ENCODE results near the gene ATP10B.

DNA sequence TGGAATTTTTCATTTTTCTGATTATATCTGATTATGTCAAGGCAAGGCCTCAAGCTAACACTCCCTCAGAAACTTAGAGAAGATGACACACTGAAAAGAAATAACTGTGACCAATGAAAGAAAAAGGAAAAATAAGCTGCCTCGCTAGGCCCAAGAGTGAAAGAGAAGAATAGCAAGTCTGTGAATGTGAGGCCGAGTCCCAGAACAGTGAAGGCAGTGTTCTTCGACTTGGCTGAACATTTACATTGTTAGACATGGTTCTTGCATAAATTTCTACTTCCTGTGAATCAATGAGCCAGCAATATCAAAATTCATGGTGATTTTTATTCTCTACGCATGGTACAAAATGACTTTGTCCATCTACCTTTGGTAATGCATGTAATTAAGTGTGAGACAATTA is at the start of gene ATP10B:
- TF ChIP-seq, protein P1, sequence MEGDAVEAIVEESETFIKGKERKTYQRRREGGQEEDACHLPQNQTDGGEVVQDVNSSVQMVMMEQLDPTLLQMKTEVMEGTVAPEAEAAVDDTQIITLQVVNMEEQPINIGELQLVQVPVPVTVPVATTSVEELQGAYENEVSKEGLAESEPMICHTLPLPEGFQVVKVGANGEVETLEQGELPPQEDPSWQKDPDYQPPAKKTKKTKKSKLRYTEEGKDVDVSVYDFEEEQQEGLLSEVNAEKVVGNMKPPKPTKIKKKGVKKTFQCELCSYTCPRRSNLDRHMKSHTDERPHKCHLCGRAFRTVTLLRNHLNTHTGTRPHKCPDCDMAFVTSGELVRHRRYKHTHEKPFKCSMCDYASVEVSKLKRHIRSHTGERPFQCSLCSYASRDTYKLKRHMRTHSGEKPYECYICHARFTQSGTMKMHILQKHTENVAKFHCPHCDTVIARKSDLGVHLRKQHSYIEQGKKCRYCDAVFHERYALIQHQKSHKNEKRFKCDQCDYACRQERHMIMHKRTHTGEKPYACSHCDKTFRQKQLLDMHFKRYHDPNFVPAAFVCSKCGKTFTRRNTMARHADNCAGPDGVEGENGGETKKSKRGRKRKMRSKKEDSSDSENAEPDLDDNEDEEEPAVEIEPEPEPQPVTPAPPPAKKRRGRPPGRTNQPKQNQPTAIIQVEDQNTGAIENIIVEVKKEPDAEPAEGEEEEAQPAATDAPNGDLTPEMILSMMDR (IDR thresholded peaks at IDR 0.05) = no peak
- no peak for TF ChIP-seq POLR2A (IDR thresholded peaks at IDR 0.05)
